ENCODE results near the gene PSEN2. TPM values are rescaled to one million over a fixed set of nuclear protein-coding genes. Genes with fewer than 3 reads are reported as not detected.

Gene PSEN2
- total and polyA plus RNA-seq, 9 of the 15 experiments (the other 6 are each of a cell fraction or from before 2014, with no cell fraction given) = 2.3 to 21.5 (median 13.7) TPM

GRCh38 chr1:226827968-226828513, 42.4 kb upstream of the PSEN2 start (continued):
- TF ChIP-seq, protein P1, sequence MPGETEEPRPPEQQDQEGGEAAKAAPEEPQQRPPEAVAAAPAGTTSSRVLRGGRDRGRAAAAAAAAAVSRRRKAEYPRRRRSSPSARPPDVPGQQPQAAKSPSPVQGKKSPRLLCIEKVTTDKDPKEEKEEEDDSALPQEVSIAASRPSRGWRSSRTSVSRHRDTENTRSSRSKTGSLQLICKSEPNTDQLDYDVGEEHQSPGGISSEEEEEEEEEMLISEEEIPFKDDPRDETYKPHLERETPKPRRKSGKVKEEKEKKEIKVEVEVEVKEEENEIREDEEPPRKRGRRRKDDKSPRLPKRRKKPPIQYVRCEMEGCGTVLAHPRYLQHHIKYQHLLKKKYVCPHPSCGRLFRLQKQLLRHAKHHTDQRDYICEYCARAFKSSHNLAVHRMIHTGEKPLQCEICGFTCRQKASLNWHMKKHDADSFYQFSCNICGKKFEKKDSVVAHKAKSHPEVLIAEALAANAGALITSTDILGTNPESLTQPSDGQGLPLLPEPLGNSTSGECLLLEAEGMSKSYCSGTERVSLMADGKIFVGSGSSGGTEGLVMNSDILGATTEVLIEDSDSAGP (CRISPR knock-in tag; IDR thresholded peaks at IDR 0.05) = no peak
- TF ChIP-seq ZNF274 (IDR thresholded peaks at IDR 0.05; ENCODE audit: borderline replicate concordance, low read depth, low read length) (no peak), CREB5 (CRISPR knock-in tag; IDR thresholded peaks at IDR 0.05) (no peak), ZBTB26 (CRISPR knock-in tag; IDR thresholded peaks at IDR 0.05) (no peak), GTF2B (IDR thresholded peaks at IDR 0.05; ENCODE audit: extremely low read depth, insufficient read length) (no peak), ZNF696 (CRISPR knock-in tag; conservative IDR thresholded peaks at IDR 0.05) (no peak), ZNF133 (CRISPR knock-in tag; IDR thresholded peaks at IDR 0.05) (no peak), ZBTB12 (CRISPR knock-in tag; IDR thresholded peaks at IDR 0.05) (no peak), SOX6 (IDR thresholded peaks at IDR 0.05) (no peak), EP300 (IDR thresholded peaks at IDR 0.05; ENCODE audit: low read length) (no peak), ZHX1 (conservative IDR thresholded peaks at IDR 0.05; ENCODE audit: low read length) (no peak), ZFPM2 (CRISPR knock-in tag; IDR thresholded peaks at IDR 0.05) (no peak), NFYB (IDR thresholded peaks at IDR 0.05; ENCODE audit: extremely low read depth, insufficient read length) (no peak), ZNF121 (CRISPR knock-in tag; conservative IDR thresholded peaks at IDR 0.05) (no peak)
- TF ChIP-seq, protein P2, sequence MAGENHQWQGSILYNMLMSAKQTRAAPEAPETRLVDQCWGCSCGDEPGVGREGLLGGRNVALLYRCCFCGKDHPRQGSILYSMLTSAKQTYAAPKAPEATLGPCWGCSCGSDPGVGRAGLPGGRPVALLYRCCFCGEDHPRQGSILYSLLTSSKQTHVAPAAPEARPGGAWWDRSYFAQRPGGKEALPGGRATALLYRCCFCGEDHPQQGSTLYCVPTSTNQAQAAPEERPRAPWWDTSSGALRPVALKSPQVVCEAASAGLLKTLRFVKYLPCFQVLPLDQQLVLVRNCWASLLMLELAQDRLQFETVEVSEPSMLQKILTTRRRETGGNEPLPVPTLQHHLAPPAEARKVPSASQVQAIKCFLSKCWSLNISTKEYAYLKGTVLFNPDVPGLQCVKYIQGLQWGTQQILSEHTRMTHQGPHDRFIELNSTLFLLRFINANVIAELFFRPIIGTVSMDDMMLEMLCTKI (IDR thresholded peaks at IDR 0.05; ENCODE audit: partially characterized antibody) = no peak
